Measurements from ENCODE around the gene ANKZF1. TPM values are rescaled to one million over a fixed set of nuclear protein-coding genes. Genes with fewer than 3 reads are reported as not detected.

Gene ANKZF1
- total and polyA plus RNA-seq, 2 of the 4 experiments (the other 2 are of a cell fraction) = 18.6 to 33.8 TPM

DNA sequence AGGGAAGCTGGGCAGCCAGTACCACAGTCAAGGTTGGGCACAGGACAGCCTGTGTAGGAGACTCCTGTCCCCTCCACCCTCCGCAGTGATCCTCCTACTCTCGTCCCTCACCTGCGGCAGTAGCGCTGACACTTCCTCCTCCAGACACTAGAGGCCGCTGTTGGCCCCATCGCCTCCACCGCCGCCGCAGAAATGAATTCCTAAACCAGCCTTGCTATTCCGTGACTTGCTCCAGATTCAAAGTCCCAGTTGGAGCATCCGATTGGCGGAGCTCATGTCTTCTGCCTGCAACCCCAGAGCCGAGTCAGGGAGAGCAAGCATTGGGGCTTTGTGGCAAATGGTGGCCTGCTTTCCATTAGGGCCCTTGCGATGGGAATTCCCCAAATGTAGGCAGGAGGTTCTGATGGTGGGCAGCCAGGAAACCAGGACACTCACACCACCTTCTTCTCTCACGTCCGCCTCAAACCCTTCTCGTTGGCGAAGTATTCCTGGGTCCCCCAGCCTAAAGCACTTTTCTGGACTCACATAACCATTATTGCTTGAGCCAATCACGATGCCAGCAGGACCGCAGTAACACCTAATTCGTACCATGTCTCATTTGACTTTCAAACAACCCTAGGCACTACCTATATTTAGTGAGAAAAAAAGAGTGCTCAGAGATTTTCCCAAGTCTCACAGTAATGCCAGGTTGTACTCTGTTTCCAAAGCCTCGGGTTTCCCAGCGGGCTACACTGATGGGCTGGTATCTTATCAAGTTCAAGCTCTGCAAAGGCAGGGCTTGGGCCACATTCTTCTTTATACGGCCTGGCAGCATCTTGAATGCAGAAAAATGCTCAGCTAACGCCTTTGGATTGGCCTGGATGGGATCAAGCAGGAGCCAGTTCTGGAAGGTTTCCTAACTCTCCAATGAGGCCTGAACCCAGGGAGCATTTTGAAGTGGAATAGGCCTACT is 48.4 kb downstream of the ANKZF1 start:
- intact Hi-C loops (cut with micrococcal nuclease) = loop anchor here (1.0 to 5.0 kb wide), 3 partner anchors 16 to 101 kb away; partner anchors contain the start of genes ABCB6, CNPPD1 and RETREG2
- no TSS peak for BruUV-seq (replicated peaks)
- peak overlapping the region; percentile 73 for H3K27ac ChIP-seq (ENCODE audit: insufficient read depth, low read length)
- dilution Hi-C loops (cut with HindIII; ENCODE audit: low sequenced_read_pairs, unreplicated experiment) = no loop called here
- H2AK9ac ChIP-seq (replicated peaks; ENCODE audit: low read depth, low read length, poor library complexity) = peak overlapping the region; percentile 90
- H3K9me1 ChIP-seq (ENCODE audit: insufficient read depth, low read length) = peaks cover 17% of the 10 kb centered on the region
- H3K9ac ChIP-seq (ENCODE audit: low read depth, low read length) = peak overlapping the region; percentile 41
- peak overlapping the region; percentile 72; the same call in 2 of the 3 replicates for H2BK15ac ChIP-seq (ENCODE audit: low read depth, low read length)
- peak overlapping the region; percentile 67 for H3K4me2 ChIP-seq (ENCODE audit: low read depth, low read length)
- H3K79me1 ChIP-seq (ENCODE audit: low read depth in 1 of 2, low read length in 2 of 2) = peaks cover 16 to 30% of the 10 kb centered on the region in 2 experiments
- 21% methylated on average over 13 of the region's 25 CpGs; no CpG with 5 or more reads in 1 of the 2 experiments for WGBS, 2 experiments (ENCODE audit: extremely low coverage in 2 of 2, insufficient read length in 1 of 2)
- peak overlapping the region; percentile 68 for H3K18ac ChIP-seq (ENCODE audit: low read depth, low read length)
- H4K20me1 ChIP-seq (ENCODE audit: insufficient read depth, low read length) = no peaks in the 10 kb centered on the region
- peak overlapping the region; percentile 96 for H2AFZ ChIP-seq (replicated peaks; ENCODE audit: low read length, poor library complexity)
- in situ Hi-C loops (cut with MboI; ENCODE audit: low sequenced_read_pairs) = no loop called here
- peak overlapping the region; percentile 67 for H4K91ac ChIP-seq (ENCODE audit: insufficient read depth, low read depth, low read length)
- H4K5ac ChIP-seq (ENCODE audit: low read depth, low read length) = peak overlapping the region; percentile 90
- H2BK120ac ChIP-seq (ENCODE audit: low read depth, low read length) = peak overlapping the region; percentile 96
- peak; percentile 80 for DNase-seq
- H2BK5ac ChIP-seq (ENCODE audit: low read depth, low read length, poor library complexity, severe bottlenecking) = peak overlapping the region; percentile 77
- POLR2A ChIA-PET (ENCODE audit: unreplicated experiment) = interaction anchor here (0.6 kb wide), 1 partner anchor 42 kb away, joined by 8 read pairs; no protein-coding TSS in a partner anchor
- peak; percentile 3 for ATAC-seq (ENCODE audit: low read depth)
- H3K27me3 ChIP-seq (ENCODE audit: control insufficient read depth, insufficient read depth, low read length) = no peaks in the 10 kb centered on the region
- H3K36me3 ChIP-seq (ENCODE audit: control insufficient read depth, insufficient read depth, low read length) = peaks cover 23% of the 10 kb centered on the region
- peak overlapping the region; percentile 83 for H3K23ac ChIP-seq (ENCODE audit: low read depth, low read length)
- H3K56ac ChIP-seq (ENCODE audit: extremely low read depth, insufficient read depth, low read length) = no peak overlapping the region; the same call in 1 of the 2 replicates
- CTCF ChIA-PET = interaction anchor here (0.6 to 3.2 kb wide), 13 partner anchors 8 to 101 kb away, joined by 3 to 29 read pairs (median 4); partner anchors contain the start of gene CNPPD1
- H2BK20ac ChIP-seq (ENCODE audit: low read depth, low read length) = peak overlapping the region; percentile 91
- no peak overlapping the region for H3K4me3 ChIP-seq (ENCODE audit: insufficient read depth, low read depth, low read length)
- no peaks in the 10 kb centered on the region for H3K9me3 ChIP-seq (ENCODE audit: control insufficient read depth, insufficient read depth, low read length)
- H3K4me1 ChIP-seq (ENCODE audit: control insufficient read depth, insufficient read depth, low read length) = peaks cover 22% of the 10 kb centered on the region
- H3K14ac ChIP-seq (replicated peaks; ENCODE audit: low read depth, low read length) = peak overlapping the region; percentile 88
- peak overlapping the region; percentile 85 for H3K4ac ChIP-seq (ENCODE audit: low read depth, low read length)
- peak overlapping the region; percentile 87 for H4K8ac ChIP-seq (ENCODE audit: low read depth in 2 of 2, low read length in 2 of 2)
- TF ChIP-seq, protein P1, sequence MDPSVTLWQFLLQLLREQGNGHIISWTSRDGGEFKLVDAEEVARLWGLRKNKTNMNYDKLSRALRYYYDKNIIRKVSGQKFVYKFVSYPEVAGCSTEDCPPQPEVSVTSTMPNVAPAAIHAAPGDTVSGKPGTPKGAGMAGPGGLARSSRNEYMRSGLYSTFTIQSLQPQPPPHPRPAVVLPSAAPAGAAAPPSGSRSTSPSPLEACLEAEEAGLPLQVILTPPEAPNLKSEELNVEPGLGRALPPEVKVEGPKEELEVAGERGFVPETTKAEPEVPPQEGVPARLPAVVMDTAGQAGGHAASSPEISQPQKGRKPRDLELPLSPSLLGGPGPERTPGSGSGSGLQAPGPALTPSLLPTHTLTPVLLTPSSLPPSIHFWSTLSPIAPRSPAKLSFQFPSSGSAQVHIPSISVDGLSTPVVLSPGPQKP (IDR thresholded peaks at IDR 0.05; ENCODE audit: borderline replicate concordance, low read depth, low read length) = no peak
- TF ChIP-seq, protein P2, sequence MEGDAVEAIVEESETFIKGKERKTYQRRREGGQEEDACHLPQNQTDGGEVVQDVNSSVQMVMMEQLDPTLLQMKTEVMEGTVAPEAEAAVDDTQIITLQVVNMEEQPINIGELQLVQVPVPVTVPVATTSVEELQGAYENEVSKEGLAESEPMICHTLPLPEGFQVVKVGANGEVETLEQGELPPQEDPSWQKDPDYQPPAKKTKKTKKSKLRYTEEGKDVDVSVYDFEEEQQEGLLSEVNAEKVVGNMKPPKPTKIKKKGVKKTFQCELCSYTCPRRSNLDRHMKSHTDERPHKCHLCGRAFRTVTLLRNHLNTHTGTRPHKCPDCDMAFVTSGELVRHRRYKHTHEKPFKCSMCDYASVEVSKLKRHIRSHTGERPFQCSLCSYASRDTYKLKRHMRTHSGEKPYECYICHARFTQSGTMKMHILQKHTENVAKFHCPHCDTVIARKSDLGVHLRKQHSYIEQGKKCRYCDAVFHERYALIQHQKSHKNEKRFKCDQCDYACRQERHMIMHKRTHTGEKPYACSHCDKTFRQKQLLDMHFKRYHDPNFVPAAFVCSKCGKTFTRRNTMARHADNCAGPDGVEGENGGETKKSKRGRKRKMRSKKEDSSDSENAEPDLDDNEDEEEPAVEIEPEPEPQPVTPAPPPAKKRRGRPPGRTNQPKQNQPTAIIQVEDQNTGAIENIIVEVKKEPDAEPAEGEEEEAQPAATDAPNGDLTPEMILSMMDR (conservative IDR thresholded peaks at IDR 0.05; ENCODE audit: low read depth, low read length) = peak; percentile 97
- TF ChIP-seq, protein P3, sequence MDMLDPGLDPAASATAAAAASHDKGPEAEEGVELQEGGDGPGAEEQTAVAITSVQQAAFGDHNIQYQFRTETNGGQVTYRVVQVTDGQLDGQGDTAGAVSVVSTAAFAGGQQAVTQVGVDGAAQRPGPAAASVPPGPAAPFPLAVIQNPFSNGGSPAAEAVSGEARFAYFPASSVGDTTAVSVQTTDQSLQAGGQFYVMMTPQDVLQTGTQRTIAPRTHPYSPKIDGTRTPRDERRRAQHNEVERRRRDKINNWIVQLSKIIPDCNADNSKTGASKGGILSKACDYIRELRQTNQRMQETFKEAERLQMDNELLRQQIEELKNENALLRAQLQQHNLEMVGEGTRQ (IDR thresholded peaks at IDR 0.05; ENCODE audit: low read depth, low read length) = peak; percentile 14; the same call in 1 of the 2 replicates
- TF ChIP-seq CHD1 (IDR thresholded peaks at IDR 0.05; ENCODE audit: low read depth, low read length) (no peak), MAFK (IDR thresholded peaks at IDR 0.05; ENCODE audit: low read depth, low read length) (no peak), MXI1 (IDR thresholded peaks at IDR 0.05; ENCODE audit: borderline replicate concordance, low read depth, low read length) (no peak), RAD21 (IDR thresholded peaks at IDR 0.05; ENCODE audit: low read length) (peak; percentile 82), RCOR1 (IDR thresholded peaks at IDR 0.05; ENCODE audit: insufficient replicate concordance, low read length) (no peak), FOS (IDR thresholded peaks at IDR 0.05; ENCODE audit: low read depth, low read length) (no peak), SMC3 (IDR thresholded peaks at IDR 0.05; ENCODE audit: low read depth, low read length) (peak; percentile 78), RFX5 (IDR thresholded peaks at IDR 0.05; ENCODE audit: low read depth, low read length) (no peak), POLR2A (IDR thresholded peaks at IDR 0.05; ENCODE audit: low read depth, low read length) (peak; percentile 53; the same call in 1 of the 2 replicates)
- peak overlapping the region; percentile 96 for H2AK5ac ChIP-seq (ENCODE audit: low read depth, low read length)
